ENCODE results near the gene RIPPLY2. TPM values are rescaled to one million over a fixed set of nuclear protein-coding genes. Genes with fewer than 3 reads are reported as not detected.

The RIPPLY2 gene
- total RNA-seq, 1 donor from 2014 or later = not detected

DNA sequence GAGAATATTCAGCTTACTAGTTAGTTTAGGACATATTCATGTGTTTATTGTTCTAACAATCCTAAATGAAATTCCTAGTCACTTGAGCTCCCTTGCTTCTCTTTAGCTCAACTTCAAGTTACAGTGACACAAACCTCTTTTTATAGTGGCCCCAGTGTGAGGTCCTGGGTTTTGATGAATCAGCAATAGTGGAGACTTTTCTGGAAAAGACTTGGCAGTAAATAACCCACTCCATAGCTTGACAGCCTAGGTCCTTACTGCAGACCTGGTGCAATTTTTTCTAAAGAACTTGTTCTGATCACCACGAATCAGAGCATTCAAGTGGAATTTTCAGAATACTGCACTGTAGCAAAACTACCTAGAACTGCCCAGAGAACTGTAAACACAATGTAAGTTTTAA is 6.9 kb upstream of the RIPPLY2 start:
- H3K36me3 Mint-ChIP-seq (ENCODE audit: low read depth) = no peaks in the 10 kb centered on the region

GRCh38 chr6:83847179-83847578 is 6.0 kb upstream of the RIPPLY2 start:
- H3K27me3 Mint-ChIP-seq (ENCODE audit: low read depth) = peaks cover 23% of the 10 kb centered on the region
- intact Hi-C loops (cut with micrococcal nuclease) = no loop called here
- no peak overlapping the region for H3K4me3 Mint-ChIP-seq (ENCODE audit: low read depth)
- no peaks in the 10 kb centered on the region for H3K9me3 Mint-ChIP-seq
- no peaks in the 10 kb centered on the region for H3K4me1 Mint-ChIP-seq (ENCODE audit: low read depth)
- H3K36me3 Mint-ChIP-seq (ENCODE audit: low read depth) = no peaks in the 10 kb centered on the region
- DNase-seq (ENCODE audit: low spot score) = no peak
- no peak overlapping the region for H3K27ac Mint-ChIP-seq

More for the DNA sequence above, 6.9 kb upstream of the RIPPLY2 start:
- Mint-ChIP-seq H3K27me3 (ENCODE audit: low read depth) (peaks cover 18% of the 10 kb centered on the region), H3K4me1 (ENCODE audit: low read depth) (no peaks in the 10 kb centered on the region), H3K27ac (no peak overlapping the region), H3K4me3 (ENCODE audit: low read depth) (no peak overlapping the region), H3K9me3 (no peaks in the 10 kb centered on the region)
- DNase-seq (ENCODE audit: low spot score) = no peak
- intact Hi-C loops (cut with micrococcal nuclease) = no loop called here

DNA sequence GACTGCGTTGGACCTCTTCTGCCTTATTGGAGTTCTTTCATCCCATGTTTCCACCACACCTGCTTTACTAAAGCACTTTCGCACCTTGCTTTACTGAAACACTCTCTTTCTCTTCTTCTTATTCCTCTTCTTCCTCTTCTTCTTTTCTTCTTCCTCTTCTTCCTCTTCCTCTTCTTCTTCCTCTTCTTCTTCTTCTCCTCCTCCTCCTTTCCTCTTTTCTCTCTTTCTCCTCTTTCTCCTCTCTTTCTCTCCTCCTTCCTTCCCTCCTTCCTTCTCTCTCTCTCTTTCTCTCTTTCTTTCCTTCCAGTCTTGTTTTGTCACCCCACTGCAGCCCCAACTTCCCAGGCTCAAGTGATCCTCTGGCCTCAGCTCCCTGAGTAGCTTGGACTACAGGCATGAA is 4.0 kb upstream of the RIPPLY2 start:
- Mint-ChIP-seq H3K27ac (no peak overlapping the region), H3K4me1 (ENCODE audit: low read depth) (no peaks in the 10 kb centered on the region), H3K9me3 (no peaks in the 10 kb centered on the region), H3K4me3 (ENCODE audit: low read depth) (no peak overlapping the region), H3K36me3 (ENCODE audit: low read depth) (no peaks in the 10 kb centered on the region), H3K27me3 (ENCODE audit: low read depth) (peaks cover 36% of the 10 kb centered on the region)
- intact Hi-C loops (cut with micrococcal nuclease) = no loop called here
- no peak for DNase-seq (ENCODE audit: low spot score)

GRCh38 chr6:83849610-83850009 is 3.5 kb upstream of the RIPPLY2 start:
- H3K4me1 Mint-ChIP-seq (ENCODE audit: low read depth) = no peaks in the 10 kb centered on the region
- no peak for DNase-seq (ENCODE audit: low spot score)
- no peak overlapping the region for H3K4me3 Mint-ChIP-seq (ENCODE audit: low read depth)
- no peaks in the 10 kb centered on the region for H3K36me3 Mint-ChIP-seq (ENCODE audit: low read depth)
- no peak overlapping the region for H3K27ac Mint-ChIP-seq
- peaks cover 41% of the 10 kb centered on the region for H3K27me3 Mint-ChIP-seq (ENCODE audit: low read depth)
- intact Hi-C loops (cut with micrococcal nuclease) = no loop called here
- H3K9me3 Mint-ChIP-seq = no peaks in the 10 kb centered on the region

DNA sequence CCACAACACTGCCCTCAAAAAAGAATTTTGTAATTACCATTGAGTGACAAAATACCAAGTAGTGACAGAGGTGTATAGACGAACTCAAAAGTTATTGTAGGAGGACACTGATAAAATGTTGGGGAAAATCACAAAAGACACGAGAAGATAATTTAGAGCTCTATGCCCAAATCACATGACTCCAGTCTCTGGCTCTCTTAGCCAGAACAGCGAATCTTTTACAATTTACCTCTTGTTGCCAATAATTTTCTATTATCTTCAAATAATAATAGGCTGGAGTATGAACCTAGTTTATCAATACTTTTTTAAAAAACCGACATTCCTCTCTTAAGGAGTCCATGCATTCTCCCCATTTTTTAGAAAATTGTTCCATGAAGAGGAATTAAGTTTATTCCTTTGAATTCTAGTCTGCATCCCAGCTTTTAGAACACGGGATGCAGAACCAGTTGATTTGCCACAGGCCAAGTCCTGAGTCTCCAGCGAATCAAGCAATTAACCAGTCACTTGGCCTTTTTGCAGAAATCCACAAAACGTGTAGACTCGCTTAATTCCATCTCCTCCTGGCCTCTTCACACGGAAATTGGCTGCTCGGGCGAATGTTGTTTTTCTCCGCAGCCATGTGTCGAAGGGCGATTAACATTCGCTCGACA is 507 bp upstream of the RIPPLY2 start:
- no peaks in the 10 kb centered on the region for H3K9me3 Mint-ChIP-seq
- H3K4me3 Mint-ChIP-seq (ENCODE audit: low read depth) = no peak overlapping the region
- H3K27ac Mint-ChIP-seq = no peak overlapping the region
- no peaks in the 10 kb centered on the region for H3K36me3 Mint-ChIP-seq (ENCODE audit: low read depth)
- H3K4me1 Mint-ChIP-seq (ENCODE audit: low read depth) = no peaks in the 10 kb centered on the region
- H3K27me3 Mint-ChIP-seq (ENCODE audit: low read depth) = peaks cover 45% of the 10 kb centered on the region
- intact Hi-C loops (cut with micrococcal nuclease) = no loop called here
- no peak for DNase-seq (ENCODE audit: low spot score)

DNA sequence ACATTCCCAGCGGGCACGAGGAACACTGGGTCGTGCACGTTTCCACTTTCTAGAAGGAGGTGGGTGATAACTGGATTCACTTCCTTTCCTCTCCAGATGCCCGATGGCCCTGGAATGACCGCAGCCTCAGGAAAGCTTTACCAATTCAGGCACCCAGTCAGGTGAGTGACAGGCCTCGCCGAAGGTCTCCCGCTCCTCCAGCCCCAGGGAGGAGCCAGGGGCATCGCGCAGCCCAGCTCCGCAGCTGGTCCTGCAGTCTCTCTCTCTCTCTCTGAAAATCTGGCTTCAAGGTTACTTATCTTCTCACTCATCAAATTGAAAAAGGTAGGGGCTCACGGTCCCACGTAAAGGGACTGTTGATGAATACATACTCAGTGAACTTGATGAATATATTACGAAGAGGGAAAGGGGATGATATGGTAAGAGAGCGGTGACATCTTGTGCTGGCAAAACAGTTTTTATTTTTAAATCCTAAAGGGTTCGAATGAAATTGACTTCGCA is 891 bp downstream of the RIPPLY2 start:
- Mint-ChIP-seq H3K27me3 (ENCODE audit: low read depth) (peaks cover 44% of the 10 kb centered on the region), H3K9me3 (no peaks in the 10 kb centered on the region), H3K36me3 (ENCODE audit: low read depth) (no peaks in the 10 kb centered on the region), H3K4me3 (ENCODE audit: low read depth) (no peak overlapping the region), H3K4me1 (ENCODE audit: low read depth) (peaks cover 3% of the 10 kb centered on the region), H3K27ac (no peak overlapping the region)
- intact Hi-C loops (cut with micrococcal nuclease) = no loop called here
- DNase-seq (ENCODE audit: low spot score) = no peak

GRCh38 chr6:83854766-83855165 is 1.6 kb downstream of the RIPPLY2 start:
- H3K27ac Mint-ChIP-seq = no peak overlapping the region
- intact Hi-C loops (cut with micrococcal nuclease) = no loop called here
- peaks cover 44% of the 10 kb centered on the region for H3K27me3 Mint-ChIP-seq (ENCODE audit: low read depth)
- no peak overlapping the region for H3K4me3 Mint-ChIP-seq (ENCODE audit: low read depth)
- peaks cover 7% of the 10 kb centered on the region for H3K4me1 Mint-ChIP-seq (ENCODE audit: low read depth)
- DNase-seq (ENCODE audit: low spot score) = no peak
- H3K36me3 Mint-ChIP-seq (ENCODE audit: low read depth) = no peaks in the 10 kb centered on the region
- no peaks in the 10 kb centered on the region for H3K9me3 Mint-ChIP-seq

DNA sequence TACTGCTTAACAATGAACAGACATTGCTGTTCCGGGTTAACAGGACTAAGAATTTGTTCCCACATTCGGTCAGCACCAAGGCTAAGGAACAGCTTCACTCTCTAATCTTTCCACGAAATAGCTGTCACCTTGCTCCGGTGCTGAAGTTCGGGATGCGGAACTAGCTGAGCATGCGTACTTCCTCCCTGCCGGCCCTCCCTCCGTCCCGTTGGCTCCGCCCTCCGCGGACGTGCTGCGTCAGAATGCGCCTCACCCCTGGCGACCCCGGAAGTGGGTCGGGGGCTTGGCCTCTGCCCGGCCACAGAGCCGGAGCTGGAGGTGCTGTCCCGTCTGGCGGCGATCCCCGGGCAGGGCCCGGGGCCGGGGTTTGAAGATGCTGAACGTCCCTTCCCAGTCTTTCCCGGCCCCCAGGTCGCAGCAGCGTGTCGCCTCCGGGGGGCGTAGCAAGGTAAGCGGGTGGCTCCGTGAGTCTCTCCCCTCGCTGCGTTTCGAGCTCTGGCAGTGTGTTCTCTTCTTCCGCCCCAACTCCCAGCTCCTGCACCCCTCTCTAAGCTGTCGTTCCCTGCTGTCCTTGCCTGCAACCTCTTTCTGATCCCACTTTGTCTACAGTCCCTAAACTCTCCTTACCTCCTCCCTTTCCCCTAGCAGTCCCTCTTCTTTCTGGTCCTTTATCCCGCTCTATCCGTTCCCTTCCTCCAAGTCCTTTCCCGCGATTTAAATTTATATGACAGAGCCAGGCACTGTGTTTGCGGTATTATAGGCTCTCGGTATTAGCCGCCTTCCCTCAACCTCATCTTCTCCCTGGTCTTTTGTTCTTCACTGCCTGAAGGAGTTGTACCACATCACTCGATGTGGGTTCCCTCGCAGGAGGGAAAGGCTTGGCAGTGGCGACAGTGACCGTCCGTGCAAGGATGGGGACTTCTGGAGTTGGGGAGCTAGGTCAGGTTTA is 6.5 kb downstream of the RIPPLY2 start, which contains the start of gene CYB5R4:
CYB5R4 (plus strand) TSS at position 280 of the 949 bp plus-strand sequence; CDS start at position 374, 94 bp downstream.
- intact Hi-C loops (cut with micrococcal nuclease) = loop anchor here (1.0 kb wide), 1 partner anchor 368 kb away; the partner anchor contains the start of gene CEP162
- peak; percentile 94 for DNase-seq (ENCODE audit: low spot score)
- peaks cover 12% of the 10 kb centered on the region for H3K27me3 Mint-ChIP-seq (ENCODE audit: low read depth)
- H3K27ac Mint-ChIP-seq = peak within 1 kb of the TSS; percentile 84
- no peaks in the 10 kb centered on the region for H3K9me3 Mint-ChIP-seq
- peak within 1 kb of the TSS; percentile 98 for H3K4me3 Mint-ChIP-seq (ENCODE audit: low read depth)
- H3K4me1 Mint-ChIP-seq (ENCODE audit: low read depth) = peaks cover 25% of the 10 kb centered on the region
- H3K36me3 Mint-ChIP-seq (ENCODE audit: low read depth) = peaks cover 6% of the 10 kb centered on the region

- H3K4me1 Mint-ChIP-seq (ENCODE audit: low read depth) = peaks cover 25% of the 10 kb centered on the region
- no peak for DNase-seq (ENCODE audit: low spot score)
- H3K27me3 Mint-ChIP-seq (ENCODE audit: low read depth) = peaks cover 6% of the 10 kb centered on the region
- intact Hi-C loops (cut with micrococcal nuclease) = no loop called here
- H3K36me3 Mint-ChIP-seq (ENCODE audit: low read depth) = peaks cover 13% of the 10 kb centered on the region
- H3K4me3 Mint-ChIP-seq (ENCODE audit: low read depth) = peak overlapping the region; percentile 98
- H3K27ac Mint-ChIP-seq = peak overlapping the region; percentile 84
- no peaks in the 10 kb centered on the region for H3K9me3 Mint-ChIP-seq
These were observed 7.2 kb downstream of the RIPPLY2 start for GRCh38 chr6:83860359-83860755.

DNA sequence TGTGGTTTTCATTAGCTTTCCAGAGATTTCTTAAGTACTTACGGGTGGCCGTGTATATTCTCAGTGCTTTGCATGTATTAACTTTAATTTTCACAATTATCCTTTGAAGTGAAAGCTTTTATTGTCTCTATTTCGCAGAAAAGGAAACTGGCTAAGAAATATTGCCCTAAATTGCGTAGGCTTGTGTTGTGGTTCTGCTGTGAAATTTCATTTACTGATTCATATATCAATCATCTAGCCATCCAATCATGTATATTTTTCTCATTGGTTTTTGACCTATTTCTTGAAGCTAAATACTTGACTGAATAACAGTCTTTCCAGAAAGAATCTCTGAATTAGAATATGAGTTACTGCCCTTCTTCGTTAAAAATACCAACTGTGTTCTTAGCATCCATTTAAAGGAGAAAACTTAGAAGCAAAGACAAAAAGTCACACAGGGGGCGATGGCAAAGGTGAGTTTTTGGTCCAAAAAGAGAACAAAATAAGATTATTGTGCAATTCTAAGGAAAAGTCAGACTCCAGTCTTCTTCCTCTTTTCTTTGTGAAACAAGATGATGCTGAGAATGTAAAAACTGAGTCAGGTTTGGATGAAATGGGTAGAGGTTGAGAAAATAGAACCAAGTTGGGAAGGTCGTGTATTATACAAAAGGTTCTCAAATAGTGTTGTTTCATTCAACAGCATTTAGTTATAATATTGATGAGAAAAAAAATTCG is 7.8 kb downstream of the RIPPLY2 start:
- Mint-ChIP-seq H3K9me3 (no peaks in the 10 kb centered on the region), H3K36me3 (ENCODE audit: low read depth) (peaks cover 19% of the 10 kb centered on the region), H3K4me3 (ENCODE audit: low read depth) (peak overlapping the region; percentile 98), H3K4me1 (ENCODE audit: low read depth) (peaks cover 25% of the 10 kb centered on the region), H3K27ac (peak overlapping the region; percentile 84), H3K27me3 (ENCODE audit: low read depth) (peaks cover 2% of the 10 kb centered on the region)
- no peak for DNase-seq (ENCODE audit: low spot score)
- intact Hi-C loops (cut with micrococcal nuclease) = no loop called here

GRCh38 chr6:83862776-83863471 is 9.8 kb downstream of the RIPPLY2 start:
- no peak overlapping the region for H3K27ac Mint-ChIP-seq
- no peak for DNase-seq (ENCODE audit: low spot score)
- peaks cover 25% of the 10 kb centered on the region for H3K4me1 Mint-ChIP-seq (ENCODE audit: low read depth)
- intact Hi-C loops (cut with micrococcal nuclease) = no loop called here
- H3K27me3 Mint-ChIP-seq (ENCODE audit: low read depth) = peaks cover under 1% of the 10 kb centered on the region
- peaks cover 39% of the 10 kb centered on the region for H3K36me3 Mint-ChIP-seq (ENCODE audit: low read depth)
- no peak overlapping the region for H3K4me3 Mint-ChIP-seq (ENCODE audit: low read depth)
- peaks cover 12% of the 10 kb centered on the region for H3K9me3 Mint-ChIP-seq

- Mint-ChIP-seq H3K9me3 (peaks cover 20% of the 10 kb centered on the region), H3K4me1 (ENCODE audit: low read depth) (peaks cover 5% of the 10 kb centered on the region), H3K4me3 (ENCODE audit: low read depth) (no peak overlapping the region), H3K36me3 (ENCODE audit: low read depth) (peaks cover 66% of the 10 kb centered on the region), H3K27ac (no peak overlapping the region), H3K27me3 (ENCODE audit: low read depth) (no peaks in the 10 kb centered on the region)
- intact Hi-C loops (cut with micrococcal nuclease) = no loop called here
- no peak for DNase-seq (ENCODE audit: low spot score)
These were observed 13.9 kb downstream of the RIPPLY2 start for GRCh38 chr6:83867043-83867442.

Data from activated T-helper 2 cell treated with anti-CD3 and anti-CD28 coated beads, Interferon-gamma antibody, Interleukin-2, Interleukin-4, amounts not matched to agents 10 μg/mL and 5 μg/mL and 100 μg/mL, durations not matched to agents 14 hours and 24 hours and 36 hours (primary cell).